HG03457 (cell line): ENCODE measurements around the gene ABLIM2.

Experiments
- ATAC-seq: cut with Tn5 transposase; IDR thresholded peaks from one replicate; pipeline ENCODE4 v1.9.1; 2021; ENCODE audit warnings: moderate number of reproducible peaks; ENCODE audit not compliant: unreplicated experiment

The ABLIM2 gene

DNA sequence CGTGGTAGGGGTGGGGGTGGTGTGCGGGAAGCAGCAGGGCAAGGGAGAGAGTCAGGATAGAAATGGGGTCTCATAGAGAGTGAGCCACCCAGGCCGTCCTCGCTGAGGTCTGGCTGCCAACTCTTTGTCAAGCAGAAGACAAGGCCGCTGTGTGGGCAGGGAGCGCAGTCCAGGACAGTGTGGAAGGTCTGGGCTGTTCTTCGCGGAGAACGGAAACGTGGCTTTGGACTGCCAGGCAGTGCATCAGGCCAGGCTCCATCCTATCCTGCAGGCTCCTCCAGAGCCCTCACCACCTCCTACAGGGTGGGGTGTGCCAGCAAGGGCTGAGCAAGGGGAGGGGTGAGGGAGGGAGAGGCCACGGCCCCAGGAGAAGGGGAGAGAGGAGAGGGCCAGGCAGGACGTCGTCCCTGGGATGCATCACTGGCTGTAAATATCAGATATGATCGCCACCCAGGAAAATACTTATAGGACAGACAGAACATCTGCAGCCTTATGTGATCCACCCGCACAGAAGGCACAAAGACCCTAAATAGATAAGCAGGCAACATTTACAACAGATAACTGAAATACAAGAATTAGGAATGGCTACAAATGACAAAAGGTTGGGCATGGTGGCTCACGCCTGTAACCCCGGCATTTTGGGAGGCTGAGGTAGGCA is 85.3 kb downstream of the ABLIM2 start:
- no peak for ATAC-seq

DNA sequence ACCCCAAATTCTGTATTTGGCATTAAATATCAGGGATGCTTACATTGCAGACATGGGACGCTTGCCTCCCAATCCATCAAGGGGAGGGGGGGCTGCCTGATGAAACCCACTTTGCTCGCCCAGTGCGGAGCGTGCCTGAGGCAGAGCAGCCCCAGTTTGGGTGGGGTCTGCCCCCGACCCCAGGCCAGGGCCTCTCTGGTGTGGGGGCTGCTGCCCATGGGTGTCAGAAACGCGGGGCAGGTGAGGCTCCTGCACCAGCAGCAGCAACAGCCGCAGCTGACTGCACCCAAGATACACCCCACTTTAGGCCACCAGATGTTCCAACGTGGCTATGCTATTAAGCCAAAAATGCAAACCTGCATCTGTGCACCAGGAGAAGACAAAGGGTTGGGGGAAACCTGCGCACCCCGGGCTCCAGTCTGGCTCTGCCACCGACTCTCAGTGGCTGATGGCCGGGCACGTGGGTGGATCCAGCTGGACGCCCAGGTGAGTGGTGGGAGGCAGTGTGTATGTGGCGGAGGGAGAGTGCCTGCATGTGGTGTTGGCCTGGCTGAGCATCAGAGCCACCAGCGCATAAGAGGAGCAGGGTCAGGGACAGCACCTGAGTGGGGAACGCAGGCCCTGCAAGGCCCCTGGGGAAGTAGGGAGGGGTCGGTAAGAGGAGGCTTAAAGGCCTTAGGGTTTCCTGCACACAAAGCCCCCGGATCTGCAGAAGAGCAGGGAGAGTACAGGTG is 86.2 kb downstream of the ABLIM2 start:
- no peak for ATAC-seq

GRCh38 chr4:8071766-8072165 is 86.8 kb downstream of the ABLIM2 start:
- no peak for ATAC-seq

DNA sequence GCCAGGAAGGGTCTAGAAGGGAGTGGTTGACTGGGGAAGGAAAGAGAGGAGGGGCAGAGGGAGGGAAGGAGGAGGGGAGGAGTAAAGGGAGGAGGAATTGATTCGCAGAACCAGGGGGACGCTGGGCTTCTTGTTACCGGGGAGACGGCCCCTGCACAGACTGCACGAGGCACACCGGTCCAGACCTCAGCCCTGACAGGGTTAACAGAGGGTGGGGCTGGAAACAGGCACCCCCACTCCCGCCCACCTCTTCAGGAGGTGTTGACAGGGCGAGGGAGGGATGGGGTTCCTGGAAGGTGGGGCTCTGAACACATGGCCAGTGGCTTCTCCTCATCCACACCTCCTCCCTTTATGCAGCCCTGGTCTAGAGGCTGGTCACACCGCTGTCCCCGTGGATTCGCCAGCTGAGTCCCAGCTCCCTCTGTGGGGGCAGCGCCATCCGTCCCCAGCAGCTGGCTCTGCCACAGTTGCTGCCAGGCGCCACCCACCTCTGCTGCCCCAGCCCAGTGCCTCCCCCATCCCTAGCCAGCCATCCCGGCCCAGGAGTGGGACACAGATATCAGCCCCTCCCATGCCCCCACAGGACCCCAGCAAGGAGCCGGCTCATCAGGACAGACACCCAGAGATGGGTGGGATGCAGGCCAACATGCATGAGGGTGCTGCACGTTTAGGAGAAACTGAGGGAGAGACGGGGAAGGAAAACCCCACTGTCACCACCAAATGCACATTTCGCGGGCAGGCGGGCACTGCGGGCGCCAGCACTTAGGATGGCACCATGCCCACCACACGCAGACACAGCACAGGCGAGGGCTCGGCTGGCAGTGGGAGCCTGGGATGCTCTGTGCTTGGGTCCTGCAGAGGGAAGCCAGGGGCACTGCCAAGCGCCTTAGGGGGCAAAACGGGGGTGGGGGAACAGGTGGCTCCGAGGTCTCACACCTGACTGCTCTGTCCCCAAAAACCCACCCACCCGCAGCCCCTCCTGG is 87.6 kb downstream of the ABLIM2 start:
- no peak for ATAC-seq

DNA sequence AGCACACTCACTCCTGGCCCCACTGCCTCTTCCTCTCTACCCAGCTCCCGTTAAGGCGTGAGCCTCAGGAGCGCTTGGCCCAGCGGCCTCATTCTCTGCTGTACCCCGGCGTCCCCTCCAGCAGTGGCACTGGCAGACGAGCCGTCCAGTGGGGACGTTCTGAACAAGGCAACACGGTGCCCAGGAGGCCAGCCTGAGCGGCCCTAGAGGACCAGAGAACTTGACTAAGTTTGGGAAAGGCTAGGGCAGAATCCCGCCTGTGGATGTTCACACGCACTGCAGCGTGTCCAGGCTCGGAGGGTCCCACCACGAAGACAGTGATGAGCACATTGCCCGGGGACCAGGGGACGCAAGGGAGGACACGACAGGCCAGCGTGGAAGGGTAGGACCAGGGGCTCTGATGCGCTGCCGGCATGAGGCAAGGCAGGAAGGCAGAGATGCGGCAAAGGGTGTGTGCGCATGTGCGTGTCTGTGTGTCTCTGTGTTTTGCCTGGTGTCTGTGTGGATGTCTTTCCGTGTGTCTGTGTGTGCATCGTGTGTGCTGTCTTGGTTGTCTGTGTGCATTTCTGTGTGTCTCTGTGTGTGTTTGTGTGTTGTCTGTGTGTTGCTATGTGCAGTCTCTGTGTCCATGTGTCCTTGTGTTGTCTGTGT is 89.4 kb downstream of the ABLIM2 start:
- ATAC-seq, result no peak

- no peak for ATAC-seq
Observed at GRCh38 chr4:8067945-8068896, 90.4 kb downstream of the ABLIM2 start.

- ATAC-seq, result no peak
Observed at GRCh38 chr4:8067274-8067936, 91.2 kb downstream of the ABLIM2 start.

DNA sequence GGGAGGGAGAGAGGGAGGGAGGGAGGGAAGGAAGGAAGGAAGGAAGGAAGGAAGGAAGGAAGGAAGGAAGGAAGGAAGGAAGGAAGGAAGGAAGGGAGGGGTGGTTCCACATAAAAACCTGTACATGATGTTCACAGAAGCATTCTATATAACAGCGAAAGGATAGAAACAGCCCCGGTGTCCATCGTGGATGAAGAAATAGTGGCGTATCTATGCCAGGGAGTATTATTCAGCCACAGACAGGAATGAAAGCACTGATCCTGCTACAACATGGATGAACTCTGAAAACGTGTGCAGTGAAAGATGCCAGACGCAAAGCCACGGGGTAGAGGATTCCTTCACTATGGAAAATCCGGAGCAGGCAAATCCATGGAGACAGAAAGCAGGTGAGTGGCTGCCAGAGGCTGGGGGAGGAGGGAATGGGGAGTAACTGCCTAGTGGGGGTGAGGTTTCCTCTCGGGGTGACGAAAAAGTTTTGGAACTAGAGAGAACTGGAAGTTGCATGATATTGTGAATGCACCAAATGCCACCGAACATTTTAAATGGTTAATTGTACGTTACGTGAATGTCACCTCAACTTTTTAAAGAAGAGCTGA is 92.2 kb downstream of the ABLIM2 start:
- no peak for ATAC-seq

DNA sequence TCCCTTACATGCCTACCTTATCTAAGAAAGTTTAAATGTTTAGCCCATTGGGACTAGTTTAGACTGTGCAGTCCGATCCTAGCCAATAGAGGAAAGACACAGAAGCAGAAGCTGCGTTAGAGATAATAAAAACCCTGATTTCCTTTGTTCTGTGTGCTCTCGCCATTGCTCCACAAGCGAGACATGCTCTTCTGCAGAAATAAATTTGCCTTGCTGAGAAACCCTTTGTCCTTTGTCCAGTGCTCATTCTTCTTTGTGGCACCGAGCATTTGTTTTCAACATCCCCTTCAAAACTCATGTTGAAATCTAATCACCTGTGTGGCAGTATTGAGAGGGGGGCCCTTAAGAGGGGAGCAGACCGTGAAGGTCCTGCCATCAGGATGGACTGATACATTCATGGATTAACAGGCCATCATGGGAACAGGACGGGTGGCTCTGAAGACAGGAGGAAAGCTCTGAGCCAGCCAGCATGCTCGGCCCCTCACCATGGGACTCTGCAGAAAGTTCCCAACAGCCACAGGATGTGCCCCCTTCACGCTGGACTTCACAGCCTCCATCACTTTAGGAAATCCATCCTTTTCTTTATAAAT is 94.5 kb downstream of the ABLIM2 start:
- no peak for ATAC-seq

GRCh38 chr4:8061573-8061972 is 97.0 kb downstream of the ABLIM2 start:
- no peak for ATAC-seq

- ATAC-seq, result no peak
Observed at GRCh38 chr4:8061145-8061544, 97.5 kb downstream of the ABLIM2 start.

GRCh38 chr4:8060632-8061031 is 98.0 kb downstream of the ABLIM2 start:
- no peak for ATAC-seq

DNA sequence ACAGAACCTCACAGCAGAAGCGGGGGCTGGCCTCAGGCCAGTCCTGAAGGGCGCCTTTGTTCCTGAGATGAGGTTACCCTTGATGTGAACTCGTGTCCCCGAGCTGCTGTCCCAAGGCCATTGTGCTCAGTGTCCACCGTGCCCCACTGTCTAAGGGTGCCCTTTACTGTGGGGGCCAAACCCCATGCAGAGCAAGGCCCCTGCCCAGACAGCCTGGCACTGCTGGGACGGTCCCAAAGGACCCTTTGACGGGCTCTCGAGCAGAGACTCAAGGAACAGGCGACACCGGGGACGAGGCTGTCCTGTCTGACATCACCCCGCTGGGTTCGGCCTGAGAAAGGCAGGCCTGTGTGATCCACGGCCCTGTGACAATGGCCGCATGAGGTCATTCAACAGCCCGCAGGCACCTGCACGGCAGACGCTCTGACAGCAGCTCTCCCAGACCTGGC is 100.6 kb downstream of the ABLIM2 start:
- no peak for ATAC-seq

DNA sequence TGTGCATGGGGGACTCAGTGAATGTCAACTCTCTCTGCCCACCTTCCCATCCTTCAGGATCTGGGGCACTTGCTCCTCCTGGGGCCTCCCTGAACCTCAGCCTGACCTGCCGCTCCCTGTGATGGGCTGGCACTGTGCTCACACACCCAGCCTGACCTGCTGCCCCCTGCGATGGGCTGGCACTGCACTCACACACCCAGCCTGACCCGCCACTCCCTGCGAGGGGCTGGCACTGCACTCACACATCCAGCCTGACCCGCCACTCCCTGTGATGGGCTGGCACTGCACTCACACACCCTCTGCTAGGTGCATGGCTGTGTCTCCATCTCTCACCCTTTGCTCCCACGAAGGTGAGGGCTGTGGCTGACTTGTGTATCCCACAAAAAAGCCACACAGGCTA is 103.4 kb downstream of the ABLIM2 start:
- ATAC-seq, result no peak

DNA sequence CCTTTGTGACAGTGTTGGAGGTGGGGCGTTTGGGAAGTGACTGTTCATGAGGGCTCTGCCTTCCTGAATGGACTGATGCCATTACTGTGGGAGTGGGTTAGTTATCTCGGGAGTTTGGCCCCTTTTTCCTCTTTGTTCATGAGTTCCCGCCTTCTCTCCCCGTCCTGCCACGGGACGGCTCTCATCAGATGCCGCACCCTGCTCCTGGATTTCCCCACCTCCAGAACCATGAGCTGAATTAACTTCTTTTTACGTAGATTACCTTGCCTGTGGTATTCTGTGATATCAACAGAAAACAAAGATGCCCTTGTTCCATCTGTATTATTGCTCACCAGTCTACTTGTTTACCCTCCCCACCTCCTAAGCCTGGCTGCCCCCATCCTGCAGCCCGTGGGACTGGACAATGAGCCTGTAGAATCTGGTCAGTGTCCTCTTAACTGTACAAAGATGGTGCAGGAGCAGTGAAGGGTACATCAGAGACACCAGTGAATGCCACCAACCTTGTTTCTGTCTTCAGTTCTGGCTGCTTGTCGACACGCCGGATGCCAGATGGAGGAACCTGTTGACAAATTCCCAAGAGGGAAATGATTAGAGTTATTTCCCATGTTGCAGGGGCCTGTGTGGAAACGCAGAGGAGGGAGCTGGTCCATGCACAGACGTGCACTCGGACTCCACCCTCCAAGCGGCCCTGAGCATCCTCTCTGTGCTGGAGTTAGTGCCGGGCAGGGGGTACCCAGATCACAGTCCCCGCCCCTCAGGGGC is 104.7 kb downstream of the ABLIM2 start:
- ATAC-seq, result no peak

- ATAC-seq, result no peak
Observed at GRCh38 chr4:8052160-8052691, 106.4 kb downstream of the ABLIM2 start.

DNA sequence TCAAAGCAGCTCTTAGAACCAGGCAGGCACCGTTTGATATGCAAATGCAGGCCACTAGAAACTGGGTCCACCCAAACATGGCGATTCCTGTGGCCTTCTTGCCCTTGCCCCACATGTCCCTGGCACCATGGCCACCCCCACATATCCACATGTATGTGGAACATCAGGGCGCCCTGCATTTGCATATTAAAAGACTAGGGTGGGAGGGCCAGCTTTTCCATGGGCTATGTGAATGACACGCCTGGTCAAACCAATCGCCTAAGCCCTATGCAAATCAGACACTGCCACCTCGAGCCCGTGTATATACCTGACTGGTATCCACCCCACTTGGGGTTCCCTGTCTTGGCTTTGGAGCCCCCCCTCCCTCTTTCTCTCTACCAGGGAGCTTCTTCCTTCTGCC is 107.0 kb downstream of the ABLIM2 start:
- no peak for ATAC-seq
